ENCODE results near the gene WDR43. TPM values are rescaled to one million over a fixed set of nuclear protein-coding genes. Genes with fewer than 3 reads are reported as not detected.

The WDR43 gene
- polyA plus RNA-seq, 1 donor from 2014 or later: 24.4 TPM

DNA sequence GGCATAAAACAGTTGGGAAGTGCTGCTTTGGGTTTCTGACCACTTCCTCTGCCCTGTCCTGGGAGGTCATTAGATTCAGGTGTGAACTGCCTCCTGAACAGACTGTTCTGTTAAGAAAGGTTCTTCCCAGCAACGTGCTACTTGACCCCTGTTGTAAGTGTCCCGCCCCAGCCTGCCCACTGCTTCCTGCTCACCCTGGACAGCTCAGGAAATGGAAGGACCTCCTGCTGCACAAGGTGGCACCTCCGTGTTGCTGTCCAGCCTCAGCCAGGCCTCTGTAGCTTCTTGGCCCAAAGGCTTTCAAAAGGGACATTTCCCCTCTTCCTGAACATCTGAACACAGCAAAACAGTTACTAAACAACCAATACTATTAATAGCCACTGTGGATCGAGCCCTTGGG, 92.0 kb downstream of the WDR43 start:
- no peaks in the 10 kb centered on the region for H3K9me3 ChIP-seq (ENCODE audit: low read length)
- TF ChIP-seq SMC3 (conservative IDR thresholded peaks at IDR 0.05; ENCODE audit: poor library complexity) (no peak), MXI1 (conservative IDR thresholded peaks at IDR 0.05; ENCODE audit: poor library complexity, severe bottlenecking) (no peak), EP300 (conservative IDR thresholded peaks at IDR 0.05; ENCODE audit: poor library complexity, severe bottlenecking) (no peak), RAD21 (conservative IDR thresholded peaks at IDR 0.05) (no peak), EZH2 (IDR thresholded peaks at IDR 0.05; ENCODE audit: borderline replicate concordance, insufficient read depth, low read length, poor library complexity, severe bottlenecking) (no peak), POLR2AphosphoS5 (IDR thresholded peaks at IDR 0.05) (no peak), TAF1 (IDR thresholded peaks at IDR 0.05; ENCODE audit: low read depth) (no peak)
- TF ChIP-seq, protein P1, sequence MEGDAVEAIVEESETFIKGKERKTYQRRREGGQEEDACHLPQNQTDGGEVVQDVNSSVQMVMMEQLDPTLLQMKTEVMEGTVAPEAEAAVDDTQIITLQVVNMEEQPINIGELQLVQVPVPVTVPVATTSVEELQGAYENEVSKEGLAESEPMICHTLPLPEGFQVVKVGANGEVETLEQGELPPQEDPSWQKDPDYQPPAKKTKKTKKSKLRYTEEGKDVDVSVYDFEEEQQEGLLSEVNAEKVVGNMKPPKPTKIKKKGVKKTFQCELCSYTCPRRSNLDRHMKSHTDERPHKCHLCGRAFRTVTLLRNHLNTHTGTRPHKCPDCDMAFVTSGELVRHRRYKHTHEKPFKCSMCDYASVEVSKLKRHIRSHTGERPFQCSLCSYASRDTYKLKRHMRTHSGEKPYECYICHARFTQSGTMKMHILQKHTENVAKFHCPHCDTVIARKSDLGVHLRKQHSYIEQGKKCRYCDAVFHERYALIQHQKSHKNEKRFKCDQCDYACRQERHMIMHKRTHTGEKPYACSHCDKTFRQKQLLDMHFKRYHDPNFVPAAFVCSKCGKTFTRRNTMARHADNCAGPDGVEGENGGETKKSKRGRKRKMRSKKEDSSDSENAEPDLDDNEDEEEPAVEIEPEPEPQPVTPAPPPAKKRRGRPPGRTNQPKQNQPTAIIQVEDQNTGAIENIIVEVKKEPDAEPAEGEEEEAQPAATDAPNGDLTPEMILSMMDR (IDR thresholded peaks at IDR 0.05; ENCODE audit: poor library complexity, severe bottlenecking): no peak
- TF ChIP-seq, protein P2, sequence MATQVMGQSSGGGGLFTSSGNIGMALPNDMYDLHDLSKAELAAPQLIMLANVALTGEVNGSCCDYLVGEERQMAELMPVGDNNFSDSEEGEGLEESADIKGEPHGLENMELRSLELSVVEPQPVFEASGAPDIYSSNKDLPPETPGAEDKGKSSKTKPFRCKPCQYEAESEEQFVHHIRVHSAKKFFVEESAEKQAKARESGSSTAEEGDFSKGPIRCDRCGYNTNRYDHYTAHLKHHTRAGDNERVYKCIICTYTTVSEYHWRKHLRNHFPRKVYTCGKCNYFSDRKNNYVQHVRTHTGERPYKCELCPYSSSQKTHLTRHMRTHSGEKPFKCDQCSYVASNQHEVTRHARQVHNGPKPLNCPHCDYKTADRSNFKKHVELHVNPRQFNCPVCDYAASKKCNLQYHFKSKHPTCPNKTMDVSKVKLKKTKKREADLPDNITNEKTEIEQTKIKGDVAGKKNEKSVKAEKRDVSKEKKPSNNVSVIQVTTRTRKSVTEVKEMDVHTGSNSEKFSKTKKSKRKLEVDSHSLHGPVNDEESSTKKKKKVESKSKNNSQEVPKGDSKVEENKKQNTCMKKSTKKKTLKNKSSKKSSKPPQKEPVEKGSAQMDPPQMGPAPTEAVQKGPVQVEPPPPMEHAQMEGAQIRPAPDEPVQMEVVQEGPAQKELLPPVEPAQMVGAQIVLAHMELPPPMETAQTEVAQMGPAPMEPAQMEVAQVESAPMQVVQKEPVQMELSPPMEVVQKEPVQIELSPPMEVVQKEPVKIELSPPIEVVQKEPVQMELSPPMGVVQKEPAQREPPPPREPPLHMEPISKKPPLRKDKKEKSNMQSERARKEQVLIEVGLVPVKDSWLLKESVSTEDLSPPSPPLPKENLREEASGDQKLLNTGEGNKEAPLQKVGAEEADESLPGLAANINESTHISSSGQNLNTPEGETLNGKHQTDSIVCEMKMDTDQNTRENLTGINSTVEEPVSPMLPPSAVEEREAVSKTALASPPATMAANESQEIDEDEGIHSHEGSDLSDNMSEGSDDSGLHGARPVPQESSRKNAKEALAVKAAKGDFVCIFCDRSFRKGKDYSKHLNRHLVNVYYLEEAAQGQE (IDR thresholded peaks at IDR 0.05; ENCODE audit: borderline replicate concordance): no peak
- H2AFZ ChIP-seq (ENCODE audit: low read depth, low read length): no peak overlapping the region
- H3K4me2 ChIP-seq (ENCODE audit: low read length): no peak overlapping the region
- H3K27me3 ChIP-seq (ENCODE audit: insufficient read depth, low read depth, low read length): no peaks in the 10 kb centered on the region
- no peaks in the 10 kb centered on the region for H3K36me3 ChIP-seq (ENCODE audit: insufficient read depth, low read length)
- no peaks in the 10 kb centered on the region for H3K79me2 ChIP-seq (replicated peaks; ENCODE audit: insufficient read depth, low read length)
- no peaks in the 10 kb centered on the region for H3K9me2 ChIP-seq (ENCODE audit: insufficient read depth, low read length)
- no peak overlapping the region for H3K27ac ChIP-seq (ENCODE audit: low read length)
- no peaks in the 10 kb centered on the region for H4K20me1 ChIP-seq (ENCODE audit: insufficient read depth)
- no peak overlapping the region for H3K9ac ChIP-seq (ENCODE audit: low read length)
- H3F3A ChIP-seq (ENCODE audit: insufficient read depth, low read length, poor library complexity, severe bottlenecking): no peaks in the 10 kb centered on the region
- H3K4me3 ChIP-seq (ENCODE audit: low read length): no peak overlapping the region

DNA sequence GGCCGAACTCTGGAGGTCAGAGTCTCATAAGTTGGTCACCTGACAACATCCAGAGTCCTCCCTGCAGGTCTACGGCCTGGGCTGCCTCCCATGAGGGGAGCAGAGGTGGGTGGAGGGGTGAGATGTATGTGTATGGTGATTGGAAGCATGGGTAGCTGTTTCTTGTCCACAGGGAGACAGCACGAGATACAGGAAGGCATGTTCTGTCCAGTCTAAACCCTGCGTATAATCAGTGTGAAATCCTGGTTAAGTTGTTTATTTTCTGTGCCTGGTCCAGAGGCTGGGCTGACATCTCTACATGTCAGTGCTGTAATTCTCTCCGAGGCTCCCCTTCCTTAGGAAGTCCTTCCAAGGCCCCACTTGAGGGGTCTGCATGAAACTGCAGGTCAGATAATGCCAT, 95.5 kb downstream of the WDR43 start:
- H3K79me2 ChIP-seq (replicated peaks; ENCODE audit: insufficient read depth, low read length): no peaks in the 10 kb centered on the region
- no peaks in the 10 kb centered on the region for H3K27me3 ChIP-seq (ENCODE audit: insufficient read depth, low read depth, low read length)
- H3K4me2 ChIP-seq (ENCODE audit: low read length): no peak overlapping the region
- no peaks in the 10 kb centered on the region for H3F3A ChIP-seq (ENCODE audit: insufficient read depth, low read length, poor library complexity, severe bottlenecking)
- no peaks in the 10 kb centered on the region for H4K20me1 ChIP-seq (ENCODE audit: insufficient read depth)
- no peaks in the 10 kb centered on the region for H3K36me3 ChIP-seq (ENCODE audit: insufficient read depth, low read length)
- TF ChIP-seq TAF1 (IDR thresholded peaks at IDR 0.05; ENCODE audit: low read depth) (no peak), EZH2 (IDR thresholded peaks at IDR 0.05; ENCODE audit: borderline replicate concordance, insufficient read depth, low read length, poor library complexity, severe bottlenecking) (no peak), MXI1 (conservative IDR thresholded peaks at IDR 0.05; ENCODE audit: poor library complexity, severe bottlenecking) (no peak), EP300 (conservative IDR thresholded peaks at IDR 0.05; ENCODE audit: poor library complexity, severe bottlenecking) (no peak), SMC3 (conservative IDR thresholded peaks at IDR 0.05; ENCODE audit: poor library complexity) (no peak), POLR2AphosphoS5 (IDR thresholded peaks at IDR 0.05) (no peak), RAD21 (conservative IDR thresholded peaks at IDR 0.05) (no peak)
- TF ChIP-seq, protein P2 (IDR thresholded peaks at IDR 0.05; ENCODE audit: borderline replicate concordance): no peak
- TF ChIP-seq, protein P1 (IDR thresholded peaks at IDR 0.05; ENCODE audit: poor library complexity, severe bottlenecking): no peak
- H3K4me3 ChIP-seq (ENCODE audit: low read length): no peak overlapping the region
- H2AFZ ChIP-seq (ENCODE audit: low read depth, low read length): no peak overlapping the region
- no peaks in the 10 kb centered on the region for H3K9me3 ChIP-seq (ENCODE audit: low read length)
- no peak overlapping the region for H3K9ac ChIP-seq (ENCODE audit: low read length)
- no peaks in the 10 kb centered on the region for H3K9me2 ChIP-seq (ENCODE audit: insufficient read depth, low read length)
- H3K27ac ChIP-seq (ENCODE audit: low read length): no peak overlapping the region
